ENCODE results near the gene HECTD1. TPM values are rescaled to one million over a fixed set of nuclear protein-coding genes. Genes with fewer than 3 reads are reported as not detected.

The HECTD1 gene
- total RNA-seq, 4 donors from 2014 or later: 356 to 453 (median 420) TPM

DNA sequence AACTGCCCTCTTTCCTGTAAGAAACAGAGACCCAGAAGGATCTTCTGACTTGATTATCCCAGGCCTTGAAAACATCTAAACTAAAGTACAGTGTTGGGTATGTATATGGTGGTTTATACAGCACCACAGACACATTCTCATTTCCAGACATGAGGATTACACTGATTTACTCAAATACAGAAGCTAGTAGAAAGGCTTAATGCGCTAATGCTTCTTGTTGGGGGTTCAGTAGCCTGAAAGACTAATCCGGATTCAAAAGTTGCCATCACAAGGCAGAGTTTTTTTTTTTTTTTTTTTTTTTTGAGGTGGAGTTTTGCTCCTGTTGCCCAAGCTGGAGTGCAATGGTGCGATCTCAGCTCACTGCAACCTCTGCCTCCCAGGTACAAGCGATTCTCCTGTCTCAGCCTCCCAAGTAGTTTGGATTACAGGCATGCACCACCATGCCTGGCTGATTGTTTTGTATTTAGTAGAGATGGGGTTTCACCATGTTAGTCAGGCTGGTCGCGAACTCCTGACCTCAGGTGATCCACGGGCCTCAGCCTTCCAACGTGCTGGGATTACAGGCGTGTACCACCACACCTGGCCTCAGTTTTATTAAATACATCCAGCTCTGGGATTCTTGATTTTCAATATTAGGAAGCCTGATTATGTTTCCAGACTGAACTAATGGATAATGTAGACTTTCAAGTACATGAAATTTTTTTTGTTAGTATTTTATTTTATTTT lies 46.3 kb upstream of the HECTD1 start:
- no peaks in the 10 kb centered on the region for H3K9me3 ChIP-seq
- ATAC-seq: no peak
- no peaks in the 10 kb centered on the region for H3K27me3 ChIP-seq
- TF ChIP-seq CTCF (IDR thresholded peaks at IDR 0.05 in 4 of 5, conservative IDR thresholded peaks at IDR 0.05 in 1 of 5) (no peak), POLR2A (IDR thresholded peaks at IDR 0.05) (no peak)
- no peak for DNase-seq
- H3K4me1 ChIP-seq: no peaks in the 10 kb centered on the region
- no peak overlapping the region for H3K27ac ChIP-seq
- H3K36me3 ChIP-seq: no peaks in the 10 kb centered on the region
- H3K4me3 ChIP-seq: no peak overlapping the region
- in situ Hi-C loops (cut with MboI; ENCODE audit: low sequenced_read_pairs in 4 of 4) (no loop called here), intact Hi-C loops (cut with DNase I; ENCODE audit: low total_unique reads) (no loop called here)

- Histone ChIP-seq H3K27ac (no peak overlapping the region), H3K4me1 (no peaks in the 10 kb centered on the region), H3K27me3 (no peaks in the 10 kb centered on the region), H3K4me3 (no peak overlapping the region), H3K9me3 (no peaks in the 10 kb centered on the region), H3K36me3 (no peaks in the 10 kb centered on the region)
- TF ChIP-seq CTCF (IDR thresholded peaks at IDR 0.05 in 4 of 5, conservative IDR thresholded peaks at IDR 0.05 in 1 of 5) (no peak), POLR2A (IDR thresholded peaks at IDR 0.05) (no peak)
- in situ Hi-C loops (cut with MboI; ENCODE audit: low sequenced_read_pairs in 4 of 4): no loop called here
- DNase-seq (no peak), ATAC-seq (no peak)
- intact Hi-C loops (cut with DNase I; ENCODE audit: low total_unique reads): no loop called here
Measured at GRCh38 chr14:31252865-31253264, 45.3 kb upstream of the HECTD1 start.

- no peak for DNase-seq
- TF ChIP-seq CTCF (IDR thresholded peaks at IDR 0.05 in 4 of 5, conservative IDR thresholded peaks at IDR 0.05 in 1 of 5) (no peak), POLR2A (IDR thresholded peaks at IDR 0.05) (no peak)
- in situ Hi-C loops (cut with MboI; ENCODE audit: low sequenced_read_pairs in 4 of 4): no loop called here
- no peaks in the 10 kb centered on the region for H3K27me3 ChIP-seq
- no peaks in the 10 kb centered on the region for H3K4me1 ChIP-seq
- no peak overlapping the region for H3K27ac ChIP-seq
- H3K4me3 ChIP-seq: no peak overlapping the region
- H3K9me3 ChIP-seq: no peaks in the 10 kb centered on the region
- ATAC-seq: no peak
- intact Hi-C loops (cut with DNase I; ENCODE audit: low total_unique reads): no loop called here
- no peaks in the 10 kb centered on the region for H3K36me3 ChIP-seq
Measured at GRCh38 chr14:31251028-31251958, 43.7 kb upstream of the HECTD1 start.

GRCh38 chr14:31244626-31245025 lies 37.0 kb upstream of the HECTD1 start:
- no peak for DNase-seq
- intact Hi-C loops (cut with DNase I; ENCODE audit: low total_unique reads): no loop called here
- no peaks in the 10 kb centered on the region for H3K4me1 ChIP-seq
- no peak overlapping the region for H3K27ac ChIP-seq
- in situ Hi-C loops (cut with MboI; ENCODE audit: low sequenced_read_pairs in 4 of 4): no loop called here
- H3K27me3 ChIP-seq: no peaks in the 10 kb centered on the region
- no peaks in the 10 kb centered on the region for H3K36me3 ChIP-seq
- no peak overlapping the region for H3K4me3 ChIP-seq
- no peaks in the 10 kb centered on the region for H3K9me3 ChIP-seq
- TF ChIP-seq POLR2A (IDR thresholded peaks at IDR 0.05) (no peak), CTCF (IDR thresholded peaks at IDR 0.05 in 4 of 5, conservative IDR thresholded peaks at IDR 0.05 in 1 of 5) (no peak)
- no peak for ATAC-seq
